Measurements from ENCODE around the gene U2AF2.

GRCh38 chr19:55690769-55691545 lies 36.1 kb downstream of the U2AF2 start:
- TF ChIP-seq CTCF (conservative IDR thresholded peaks at IDR 0.05 in 1 of 2, IDR thresholded peaks at IDR 0.05 in 1 of 2; ENCODE audit: extremely low read depth in 1 of 2, insufficient read depth in 1 of 2, low read depth in 1 of 2, low read length in 2 of 2) (no peak), EZH2 (IDR thresholded peaks at IDR 0.05; ENCODE audit: borderline replicate concordance, low read length) (no peak)
